ENCODE measurements around the gene KDM2A.
A peak's percentile ranks its signal among the peaks of the same experiment; 100 is the strongest.

Gene KDM2A

GRCh38 chr11:67118801-67119584, at the start of gene KDM2A:
Gene KDM2A, plus strand, starts transcription at chr11:67119263. Its CDS starts 2,054 bp downstream, at chr11:67121317.
- no peak for TF ChIP-seq CTCF (IDR thresholded peaks at IDR 0.05; ENCODE audit: insufficient read depth, low read depth, low read length, missing control alignments)
- peak within 1 kb of the TSS; percentile 97 for H3K4me3 ChIP-seq (ENCODE audit: low read length)
- DNase-seq (ENCODE audit: low read depth) = peak; percentile 99

DNA sequence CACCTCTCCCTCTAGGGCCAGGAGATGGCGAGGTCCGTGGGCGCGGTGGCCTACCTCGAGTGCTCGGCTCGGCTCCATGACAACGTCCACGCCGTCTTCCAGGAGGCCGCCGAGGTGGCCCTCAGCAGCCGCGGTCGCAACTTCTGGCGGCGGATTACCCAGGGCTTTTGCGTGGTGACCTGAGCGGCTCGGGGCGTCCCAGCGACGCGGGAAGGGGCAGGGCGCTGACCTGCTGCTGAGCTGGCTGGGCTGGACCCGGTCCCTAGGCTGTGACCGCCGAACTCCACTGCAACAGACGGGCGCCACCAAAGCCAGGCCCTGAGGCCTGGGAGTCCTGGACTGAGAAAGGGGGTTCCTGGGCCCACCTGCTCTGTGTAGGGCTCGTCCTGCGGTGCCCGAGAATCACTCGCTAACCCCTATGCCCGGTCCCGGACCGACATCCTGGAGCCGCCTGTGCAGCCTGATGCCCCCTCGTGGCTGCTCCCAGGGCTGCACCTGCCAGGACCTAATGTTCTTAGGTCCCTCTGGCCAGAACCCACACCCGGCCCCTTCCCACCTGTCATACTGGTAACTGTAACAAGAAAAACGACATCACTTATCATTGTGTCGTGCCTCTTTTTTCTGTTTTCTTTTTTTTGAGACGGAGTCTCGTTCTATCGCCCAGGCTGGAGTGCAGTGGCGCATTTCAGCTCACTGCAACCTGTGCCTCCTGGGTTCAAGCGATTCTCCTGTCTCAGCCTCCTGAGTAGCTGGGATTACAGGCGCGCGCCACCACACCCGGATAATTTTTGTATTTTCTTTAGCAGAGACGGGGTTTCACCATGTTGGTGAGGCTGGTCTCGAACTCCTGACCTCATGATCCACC, 47.4 kb upstream of the KDM2A start:
- H3K4me3 ChIP-seq (ENCODE audit: low read length) = no peak overlapping the region
- DNase-seq (ENCODE audit: low read depth) = peak; percentile 73
- TF ChIP-seq CTCF (IDR thresholded peaks at IDR 0.05; ENCODE audit: insufficient read depth, low read depth, low read length, missing control alignments) = peak; percentile 72

- no peak for TF ChIP-seq CTCF (IDR thresholded peaks at IDR 0.05; ENCODE audit: insufficient read depth, low read depth, low read length, missing control alignments)
- no peak overlapping the region for H3K4me3 ChIP-seq (ENCODE audit: low read length)
- no peak for DNase-seq (ENCODE audit: low read depth)
Observed at GRCh38 chr11:67072295-67072694, 46.8 kb upstream of the KDM2A start.

DNA sequence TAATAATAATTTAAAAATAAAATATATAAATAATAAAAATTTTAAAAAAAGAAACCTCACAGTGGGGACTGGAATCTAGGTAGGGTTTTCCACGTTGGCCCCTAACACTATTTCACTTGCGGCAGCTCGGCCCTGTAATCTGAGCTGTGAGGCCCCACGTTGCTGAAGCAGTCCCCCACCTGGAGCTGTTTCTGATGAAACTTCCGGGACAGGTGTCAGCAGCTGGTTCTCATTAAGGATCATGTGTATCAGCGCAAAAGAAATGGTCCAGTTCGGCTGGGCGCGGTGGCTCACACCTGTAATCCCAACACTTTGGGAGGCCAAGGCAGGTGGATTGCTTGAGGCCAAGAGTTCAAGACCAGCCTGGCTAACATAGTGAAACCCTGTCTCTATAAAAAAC, 45.2 kb upstream of the KDM2A start:
- no peak overlapping the region for H3K4me3 ChIP-seq (ENCODE audit: low read length)
- no peak for DNase-seq (ENCODE audit: low read depth)
- TF ChIP-seq CTCF (IDR thresholded peaks at IDR 0.05; ENCODE audit: insufficient read depth, low read depth, low read length, missing control alignments) = no peak

DNA sequence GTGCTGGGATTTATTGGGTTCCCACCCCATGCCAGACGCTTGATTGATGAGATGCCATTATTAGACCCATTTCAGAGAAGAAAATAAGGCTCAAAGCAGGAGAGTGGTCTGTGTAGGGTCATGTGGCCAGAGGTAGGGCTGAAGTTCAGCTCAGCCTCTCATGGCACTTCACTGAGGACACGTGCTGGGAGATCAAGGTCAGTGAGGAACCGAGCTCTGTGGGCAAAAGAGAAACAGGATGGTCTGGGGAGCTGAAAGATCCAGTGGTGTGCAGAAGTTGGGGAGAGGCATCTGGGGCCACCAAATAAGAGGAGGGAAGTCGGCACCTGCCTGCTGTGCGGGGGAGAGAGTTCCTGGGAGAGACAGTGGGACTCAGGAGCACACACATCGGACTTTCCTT, 42.9 kb upstream of the KDM2A start:
- H3K4me3 ChIP-seq (ENCODE audit: low read length) = no peak overlapping the region
- no peak for DNase-seq (ENCODE audit: low read depth)
- no peak for TF ChIP-seq CTCF (IDR thresholded peaks at IDR 0.05; ENCODE audit: insufficient read depth, low read depth, low read length, missing control alignments)

DNA sequence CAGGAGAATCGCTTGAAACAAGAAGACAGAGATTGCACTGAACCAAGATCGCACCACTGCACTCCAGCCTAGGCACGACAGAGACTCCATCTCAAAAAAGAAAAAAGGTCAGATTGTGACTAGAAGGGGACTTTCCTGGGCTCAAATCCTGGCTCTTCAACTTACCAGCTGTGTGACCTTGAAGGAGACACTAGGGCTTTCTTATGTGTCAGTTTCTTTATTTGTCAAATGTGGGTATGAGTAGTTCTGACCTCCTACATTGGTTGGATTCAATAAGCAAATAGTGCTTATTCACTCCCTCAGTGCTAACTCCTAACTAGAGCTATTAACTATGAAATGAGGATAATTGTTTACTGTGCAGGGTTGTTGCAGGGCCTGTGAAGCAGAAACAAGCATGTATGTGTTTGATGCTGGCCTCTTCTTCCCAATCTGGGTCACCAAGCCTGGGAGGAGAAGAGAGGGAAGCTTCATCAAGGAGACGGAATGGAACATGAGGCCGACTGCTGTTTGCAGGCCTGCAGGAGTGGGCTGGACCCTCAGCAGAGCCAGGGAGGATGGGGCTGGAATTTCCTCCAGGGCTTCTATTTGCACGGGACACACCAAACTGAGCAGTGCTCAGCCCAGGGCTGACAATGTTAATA, 39.9 kb upstream of the KDM2A start:
- DNase-seq (ENCODE audit: low read depth) = no peak
- H3K4me3 ChIP-seq (ENCODE audit: low read length) = no peak overlapping the region
- TF ChIP-seq CTCF (IDR thresholded peaks at IDR 0.05; ENCODE audit: insufficient read depth, low read depth, low read length, missing control alignments) = no peak
